GM21390 (cell line): ENCODE results near the gene PTPRA.
"Not testable (repeated sequence)": the region's sequence is repeated elsewhere in the genome, so short reads cannot be mapped to it uniquely, and the experiment has no call there.

Experiments used
- ATAC-seq: cut with Tn5 transposase; IDR thresholded peaks from one replicate; pipeline ENCODE4 v1.9.1; 2021; ENCODE audit not compliant: unreplicated experiment

Gene PTPRA

DNA sequence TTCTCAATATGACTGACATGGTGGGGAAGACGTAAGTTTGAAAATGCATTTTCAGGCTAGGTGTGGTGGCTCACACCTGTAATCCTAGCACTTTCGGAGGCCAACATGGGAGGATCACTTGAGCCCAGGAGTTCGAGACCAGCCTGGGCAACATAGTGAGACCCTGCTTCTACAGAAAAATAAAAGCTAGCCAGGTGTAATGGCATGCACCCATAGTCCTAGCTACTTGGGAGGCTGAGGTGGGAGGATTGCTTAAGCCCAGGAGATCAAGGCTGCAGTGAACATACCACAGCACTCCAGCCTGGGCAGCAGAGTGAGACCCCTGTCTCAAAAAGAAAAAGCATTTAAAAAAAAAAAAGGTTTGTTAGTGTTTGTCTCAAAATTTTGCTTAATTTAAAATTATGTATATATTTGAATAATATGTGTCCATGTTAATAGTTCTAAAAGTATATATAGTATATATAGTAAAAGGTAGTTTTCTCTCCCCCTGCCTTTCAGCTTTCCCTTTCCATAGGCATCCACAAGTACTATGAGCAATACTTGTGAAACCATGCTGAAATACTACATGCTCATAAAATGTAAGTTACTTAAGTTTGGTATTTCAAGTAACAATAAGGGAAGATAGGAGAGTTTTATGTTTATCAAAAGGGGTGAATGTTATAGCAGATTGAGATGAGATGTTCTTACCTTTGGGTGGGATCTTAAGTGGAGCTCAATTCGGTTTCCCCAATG is 15.1 kb downstream of the PTPRA start:
- ATAC-seq = no peak

GRCh38 chr20:2889209-2889608 is 15.9 kb downstream of the PTPRA start:
- ATAC-seq = no peak

- no peak for ATAC-seq
These were observed 16.5 kb downstream of the PTPRA start for GRCh38 chr20:2889797-2890196.

GRCh38 chr20:2890742-2891141 is 17.5 kb downstream of the PTPRA start:
- no peak for ATAC-seq

GRCh38 chr20:2891343-2891742 is 18.1 kb downstream of the PTPRA start:
- no peak for ATAC-seq

DNA sequence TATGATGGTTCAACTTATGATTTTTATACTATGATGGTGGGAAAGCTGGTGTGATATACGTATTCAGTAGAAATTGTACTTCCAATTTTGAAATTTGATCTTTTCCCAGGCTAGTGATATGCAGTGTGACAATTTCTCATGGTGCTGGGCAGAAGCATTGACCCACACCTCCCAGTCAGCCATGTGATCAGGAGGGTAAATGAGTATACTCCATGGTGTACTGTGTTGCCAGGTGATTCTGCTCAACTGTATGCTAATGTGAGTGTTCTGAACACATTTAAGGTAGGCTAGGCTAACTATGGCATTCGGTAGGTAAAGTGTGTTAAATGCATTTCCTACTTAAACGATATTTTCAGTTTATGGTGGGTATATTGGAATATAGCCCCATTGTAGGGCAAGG is 19.1 kb downstream of the PTPRA start:
- no peak for ATAC-seq

DNA sequence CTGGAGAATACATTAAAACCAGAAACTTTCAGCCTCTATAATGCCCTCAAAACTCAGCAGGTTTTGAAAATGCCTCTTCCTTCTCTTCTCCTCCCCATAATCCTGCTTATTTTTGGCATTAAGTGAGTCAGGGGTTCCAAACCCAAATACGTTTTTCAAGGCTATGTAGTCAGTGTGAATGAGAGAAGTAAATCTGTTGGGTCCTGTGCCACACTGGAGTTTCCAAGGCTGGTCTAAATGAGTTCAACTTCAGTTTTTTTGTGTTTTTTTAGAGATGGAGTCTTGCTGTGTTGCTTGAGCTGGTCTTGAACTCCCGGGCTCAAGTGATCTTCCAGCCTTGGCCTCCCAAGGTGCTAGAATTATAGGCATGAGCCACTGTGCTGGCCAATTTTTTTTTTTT is 20.9 kb downstream of the PTPRA start:
- no peak for ATAC-seq

DNA sequence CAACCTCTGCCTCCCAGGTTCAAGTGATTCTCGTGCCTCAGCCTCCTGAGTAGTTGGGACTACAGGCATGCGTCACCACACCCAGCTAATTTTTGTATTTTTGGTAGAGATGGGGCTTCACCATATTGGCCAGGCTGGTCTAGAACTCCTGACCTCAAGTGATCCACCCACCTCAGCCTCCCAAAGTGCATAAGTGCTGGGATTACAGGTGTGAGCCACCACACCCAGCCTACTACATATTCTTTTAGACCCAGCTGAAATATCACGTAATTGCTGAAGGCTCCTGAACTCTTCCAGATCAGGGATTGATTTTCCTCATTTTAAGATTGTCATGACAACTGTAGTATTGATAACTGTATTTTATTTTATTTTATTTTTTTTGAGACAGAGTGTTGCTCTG is 21.9 kb downstream of the PTPRA start:
- ATAC-seq = not testable (repeated sequence)

DNA sequence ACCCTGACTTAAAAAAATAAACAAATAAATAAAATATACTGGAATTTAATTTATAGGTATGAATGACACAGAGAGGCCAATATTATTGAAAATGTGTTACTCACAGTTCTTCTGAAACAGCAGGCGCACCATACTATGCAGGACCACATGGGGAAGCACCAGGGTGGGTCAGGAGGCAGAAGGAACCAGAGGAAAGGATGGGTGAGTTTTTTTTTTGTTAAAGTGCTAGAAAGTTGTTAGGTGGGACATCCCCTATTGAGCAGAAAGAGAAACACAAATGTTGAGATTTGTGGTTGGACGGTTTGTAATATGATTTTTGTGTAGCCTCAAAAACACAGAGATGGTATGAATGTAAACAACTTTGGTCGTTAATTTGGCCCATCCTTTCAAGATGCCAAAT is 26.0 kb downstream of the PTPRA start:
- ATAC-seq = no peak

DNA sequence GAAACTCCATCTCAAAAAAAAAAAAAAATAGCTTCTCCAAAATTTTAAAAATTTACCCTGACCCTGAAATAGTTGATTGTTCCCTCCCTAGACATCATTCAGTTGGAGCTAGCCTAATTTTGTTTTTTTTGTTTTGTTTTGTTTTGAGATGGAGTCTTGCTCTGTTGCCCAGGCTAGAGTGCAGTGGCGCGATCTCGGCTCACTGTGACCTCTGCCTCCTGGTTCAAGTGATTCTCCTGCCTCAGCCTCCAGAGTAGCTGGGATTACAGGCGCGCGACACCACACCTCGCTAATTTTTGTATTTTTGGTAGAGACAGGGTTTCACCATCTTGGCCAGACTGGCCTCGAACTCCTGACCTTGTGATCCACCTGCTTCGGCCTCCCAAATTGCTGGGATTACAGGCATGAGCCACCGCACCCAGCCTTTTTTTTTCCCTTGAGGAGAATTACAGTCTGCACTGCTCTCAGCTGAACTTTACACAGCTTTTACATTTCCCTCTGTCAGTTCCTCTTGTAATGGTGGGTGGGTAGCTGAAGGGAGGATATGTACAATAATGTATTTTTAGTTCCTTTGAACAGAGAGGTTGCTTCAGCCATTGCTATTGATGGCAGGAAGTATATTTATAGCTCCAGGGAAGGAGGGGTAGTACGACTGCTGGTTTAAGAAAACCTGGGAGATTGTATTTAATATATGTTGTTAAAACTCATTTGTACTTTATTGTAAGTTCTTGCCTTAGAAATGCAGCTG is 27.7 kb downstream of the PTPRA start:
- no peak for ATAC-seq

DNA sequence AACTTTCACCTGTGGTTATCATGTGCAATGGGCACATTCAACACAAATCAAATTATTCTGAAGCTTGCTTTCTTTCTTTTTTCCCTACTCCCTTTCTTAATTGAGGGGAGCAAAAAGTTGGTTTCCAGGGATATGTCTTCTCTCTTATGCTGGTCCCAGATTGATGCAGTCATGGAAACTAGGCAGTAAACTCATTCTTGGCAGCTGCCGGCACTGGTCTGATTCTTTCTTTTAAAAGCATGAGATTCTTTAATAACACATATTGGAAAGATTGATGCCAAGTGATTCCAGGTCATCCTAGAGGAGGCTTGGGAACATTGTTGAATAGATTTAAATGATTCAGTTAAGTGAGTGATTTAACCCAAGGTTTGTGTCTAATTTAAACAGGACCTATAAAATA is 29.0 kb downstream of the PTPRA start:
- ATAC-seq = no peak

DNA sequence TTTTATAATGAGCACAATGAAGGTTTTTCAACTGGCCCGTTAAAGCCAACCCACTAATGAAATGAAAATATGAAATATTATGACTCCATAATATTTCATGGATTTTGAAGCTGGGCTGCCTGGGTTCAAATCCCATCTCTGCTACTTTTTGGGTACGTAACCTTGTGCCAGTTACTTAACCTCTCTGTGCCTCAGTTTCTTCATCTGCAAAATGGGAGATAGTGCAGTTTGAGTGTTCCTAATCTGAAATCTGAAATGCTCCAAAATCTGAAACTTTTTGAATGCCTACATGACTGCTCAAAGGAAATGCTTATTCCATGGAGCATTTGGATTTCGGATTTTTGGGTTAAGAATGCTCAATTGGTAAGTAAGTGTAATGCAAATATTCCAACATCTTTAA is 29.5 kb downstream of the PTPRA start:
- ATAC-seq = no peak

- no peak for ATAC-seq
These were observed 30.4 kb downstream of the PTPRA start for GRCh38 chr20:2903686-2904085.

DNA sequence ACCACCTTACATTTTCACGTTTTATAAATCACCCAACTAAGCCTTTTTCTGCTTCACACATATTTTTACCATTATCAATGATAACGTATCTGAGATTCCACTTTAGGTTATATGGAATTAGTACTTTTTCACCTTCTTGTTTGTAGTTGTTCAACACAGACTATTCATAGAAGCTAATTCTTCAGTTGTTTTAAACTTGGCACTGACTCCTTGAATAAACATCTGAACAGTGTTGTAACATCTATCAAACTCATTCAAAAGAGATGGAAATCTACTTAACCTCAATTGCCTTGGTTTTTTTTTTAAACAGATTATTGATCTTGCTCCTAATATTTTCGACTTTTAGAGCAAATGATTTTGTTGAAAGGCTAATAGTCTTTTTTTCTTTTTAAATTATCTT is 34.2 kb downstream of the PTPRA start:
- ATAC-seq = no peak

GRCh38 chr20:2909953-2910352 is 36.7 kb downstream of the PTPRA start:
- ATAC-seq = no peak

DNA sequence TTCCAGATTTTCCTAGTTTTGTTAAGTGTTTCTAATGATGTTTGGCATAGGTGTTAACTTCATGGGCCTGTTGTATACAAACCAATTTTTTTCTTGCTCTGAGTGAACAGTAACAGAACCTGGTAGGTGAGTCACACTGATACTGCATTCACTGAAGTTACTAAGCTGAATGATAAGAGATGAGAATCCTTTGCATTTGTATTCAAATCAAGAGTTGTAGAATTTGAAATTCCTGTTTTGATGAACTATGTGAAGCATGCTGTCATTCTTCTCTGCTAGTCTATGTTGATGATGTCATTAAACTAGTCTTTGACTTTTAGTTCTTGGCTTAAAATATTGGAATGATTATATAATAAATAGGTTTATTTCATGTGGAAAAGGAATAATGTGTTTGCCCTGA is 37.9 kb downstream of the PTPRA start:
- ATAC-seq = no peak

DNA sequence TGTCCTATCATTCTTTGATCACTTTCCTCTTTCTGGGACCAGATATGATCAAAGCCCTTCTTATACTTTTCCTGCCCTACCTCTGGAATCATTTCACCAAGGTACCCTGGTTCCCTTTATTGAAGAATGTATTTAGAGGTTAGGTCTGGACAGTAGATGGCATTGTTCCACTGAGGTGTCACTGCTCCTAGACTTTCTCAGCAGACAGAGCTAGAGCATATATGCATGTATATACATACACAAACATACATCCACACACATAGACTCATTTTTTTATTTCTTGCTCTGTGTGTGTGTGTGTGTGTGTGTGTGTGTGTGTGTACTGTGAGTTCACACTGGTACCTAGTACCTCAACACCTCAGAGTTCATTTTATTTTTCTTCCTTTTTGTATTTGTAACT is 40.9 kb downstream of the PTPRA start:
- no peak for ATAC-seq

- no peak for ATAC-seq
These were observed 44.0 kb downstream of the PTPRA start for GRCh38 chr20:2917266-2917665.

- no peak for ATAC-seq
These were observed 45.1 kb downstream of the PTPRA start for GRCh38 chr20:2918096-2919049.

GRCh38 chr20:2919518-2920245 is 46.4 kb downstream of the PTPRA start:
- no peak for ATAC-seq

DNA sequence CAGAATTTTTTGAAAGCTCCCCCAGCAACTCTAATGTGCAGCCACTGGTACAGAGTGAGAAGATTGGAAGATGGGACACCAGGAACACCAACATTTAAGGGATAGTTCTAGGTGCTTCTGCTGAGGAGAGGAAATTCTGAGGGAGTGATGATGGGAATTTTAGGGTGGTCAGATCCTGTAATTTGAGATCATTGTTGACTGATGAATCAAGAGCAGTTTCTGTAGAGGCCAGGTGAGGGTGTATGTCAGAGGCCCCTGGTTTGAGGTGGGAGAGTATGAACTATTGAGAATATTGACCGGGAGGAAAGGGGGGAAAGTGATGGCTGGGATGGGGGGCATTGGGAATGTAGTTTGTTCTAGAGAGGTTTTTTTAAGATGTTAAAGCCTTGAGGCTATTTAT is 47.2 kb downstream of the PTPRA start:
- no peak for ATAC-seq
